OCI-LY1 (cell line): Measurements from ENCODE around the gene SYT2.

Experiments
- EZH2 ChIP-seq: fragments of 200-600 bp; sonication (generic), shearing (Covaris generic); IDR thresholded peaks from 2 replicates; pipeline ENCODE4 v1.8.0; 2017; ENCODE audit warnings: borderline replicate concordance, mixed run types, mild to moderate bottlenecking, antibody characterized with exemption, low read length, moderate library complexity, mixed read lengths
- TF ChIP-seq, protein P1 (sequence below): fragments of 200-600 bp; sonication (generic), shearing (Covaris generic); IDR thresholded peaks from 2 replicates; pipeline ENCODE4 v1.5.1; 2017; ENCODE audit warnings: mild to moderate bottlenecking, antibody characterized with exemption, low read length, moderate library complexity, mixed read lengths

DNA sequence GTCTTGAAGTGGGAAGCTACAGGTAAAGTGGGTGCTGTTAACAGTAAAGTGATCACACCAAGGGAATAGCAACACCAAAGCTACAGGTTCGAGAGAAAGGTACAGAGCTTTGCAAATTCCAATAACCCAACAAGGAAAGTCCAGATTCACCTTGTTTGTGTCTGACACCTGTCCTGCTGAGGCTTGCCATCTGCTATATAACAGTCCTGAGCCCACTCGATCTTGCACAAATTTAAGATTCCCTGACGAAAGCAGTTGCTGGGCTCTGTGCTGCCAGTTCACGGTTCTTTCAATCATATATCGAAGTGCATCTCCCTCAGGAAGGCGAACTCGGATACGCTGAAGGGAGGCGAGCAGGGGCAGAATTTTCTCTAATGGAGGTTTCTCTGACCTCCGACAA is 23.0 kb upstream of the SYT2 start:
- TF ChIP-seq, protein P1, sequence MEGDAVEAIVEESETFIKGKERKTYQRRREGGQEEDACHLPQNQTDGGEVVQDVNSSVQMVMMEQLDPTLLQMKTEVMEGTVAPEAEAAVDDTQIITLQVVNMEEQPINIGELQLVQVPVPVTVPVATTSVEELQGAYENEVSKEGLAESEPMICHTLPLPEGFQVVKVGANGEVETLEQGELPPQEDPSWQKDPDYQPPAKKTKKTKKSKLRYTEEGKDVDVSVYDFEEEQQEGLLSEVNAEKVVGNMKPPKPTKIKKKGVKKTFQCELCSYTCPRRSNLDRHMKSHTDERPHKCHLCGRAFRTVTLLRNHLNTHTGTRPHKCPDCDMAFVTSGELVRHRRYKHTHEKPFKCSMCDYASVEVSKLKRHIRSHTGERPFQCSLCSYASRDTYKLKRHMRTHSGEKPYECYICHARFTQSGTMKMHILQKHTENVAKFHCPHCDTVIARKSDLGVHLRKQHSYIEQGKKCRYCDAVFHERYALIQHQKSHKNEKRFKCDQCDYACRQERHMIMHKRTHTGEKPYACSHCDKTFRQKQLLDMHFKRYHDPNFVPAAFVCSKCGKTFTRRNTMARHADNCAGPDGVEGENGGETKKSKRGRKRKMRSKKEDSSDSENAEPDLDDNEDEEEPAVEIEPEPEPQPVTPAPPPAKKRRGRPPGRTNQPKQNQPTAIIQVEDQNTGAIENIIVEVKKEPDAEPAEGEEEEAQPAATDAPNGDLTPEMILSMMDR: no peak
- TF ChIP-seq EZH2: no peak
